ENCODE results near the gene LRRD1. TPM values are rescaled to one million over a fixed set of nuclear protein-coding genes. Genes with fewer than 3 reads are reported as not detected.
A peak's percentile ranks its signal among the peaks of the same experiment; 100 is the strongest.

The LRRD1 gene
- total and polyA plus RNA-seq, 10 of the 15 experiments (the other 5 are each of a cell fraction or from before 2014, with no cell fraction given): 0.04 to 0.06 TPM; not detected in 8

- TF ChIP-seq TCF3 (IDR thresholded peaks at IDR 0.05; ENCODE audit: borderline replicate concordance, insufficient read depth, low read depth, low read length): no peak
These were observed 83.6 kb downstream of the LRRD1 start (continued) for GRCh38 chr7:92095380-92095779.

Small RNA genes within 50 kb of the gene (microRNA-seq; reads per million reads assigned to microRNA genes)
- gene MIR1285-1: not detected

Small RNA genes within 50 kb of the gene (small RNA-seq; reads per million reads assigned to genes)
- 0.90 reads per million, percentile 28 among the genes with 10 or more reads in this experiment for gene MIR1285-1
- not detected for gene RF00019

Other genes starting within 250 kb of the LRRD1 start
- gene AKAP9, start 238.3 kb downstream of the LRRD1 start, total RNA-seq (2014; rRNA removed): 31.6 and 36.7 TPM in 2 replicates
- 62.8 TPM in 2 replicates for gene AKAP9, start 238.3 kb downstream of the LRRD1 start, total RNA-seq (2014; rRNA removed; fragmentation: Illumina TruSeq; extraction: Trizol)
- gene AKAP9, start 238.3 kb downstream of the LRRD1 start, total RNA-seq (2021): 27.8 and 28.6 TPM in 2 replicates
- gene AKAP9, start 238.3 kb downstream of the LRRD1 start, polyA plus RNA-seq (2011; rRNA removed): 30.6 and 52.0 TPM in 2 replicates
- gene AKAP9, start 238.3 kb downstream of the LRRD1 start, polyA plus RNA-seq (2014; fragmentation: Illumina TruSeq; extraction: Trizol): 31.6 and 44.3 TPM in 2 replicates
- 10 to 100 TPM; 21.1 to 42.8 TPM for gene AKAP9, start 238.3 kb downstream of the LRRD1 start, polyA plus RNA-seq (2014; fragmentation: Nextera tagmentation; extraction: Ambion mirVana)
- gene AKAP9, start 238.3 kb downstream of the LRRD1 start, polyA plus RNA-seq (2014; rRNA removed): 14.6 and 22.0 TPM in 2 replicates
- gene AKAP9, start 238.3 kb downstream of the LRRD1 start, polyA plus RNA-seq (2016; fragmentation: Nextera tagmentation; extraction: Ambion mirVana): 10 to 100 TPM; 41.3 to 46.8 TPM
- 91.9 and 119 TPM in 2 replicates for gene CYP51A1, start 44.7 kb downstream of the LRRD1 start, total RNA-seq (2014; rRNA removed)
- gene CYP51A1, start 44.7 kb downstream of the LRRD1 start, total RNA-seq (2014; rRNA removed; fragmentation: Illumina TruSeq; extraction: Trizol): 113 and 117 TPM in 2 replicates
- gene CYP51A1, start 44.7 kb downstream of the LRRD1 start, total RNA-seq (2021): 78.4 and 82.7 TPM in 2 replicates
- gene CYP51A1, start 44.7 kb downstream of the LRRD1 start, polyA plus RNA-seq (2011; rRNA removed): 21.5 and 31.5 TPM in 2 replicates
- gene CYP51A1, start 44.7 kb downstream of the LRRD1 start, polyA plus RNA-seq (2014; fragmentation: Illumina TruSeq; extraction: Trizol): 63.8 and 80.8 TPM in 2 replicates
- 10 to 100 TPM; 28.1 to 33.1 TPM for gene CYP51A1, start 44.7 kb downstream of the LRRD1 start, polyA plus RNA-seq (2014; fragmentation: Nextera tagmentation; extraction: Ambion mirVana)
- gene CYP51A1, start 44.7 kb downstream of the LRRD1 start, polyA plus RNA-seq (2014; rRNA removed): 38.6 and 47.3 TPM in 2 replicates
- gene CYP51A1, start 44.7 kb downstream of the LRRD1 start, polyA plus RNA-seq (2016; fragmentation: Nextera tagmentation; extraction: Ambion mirVana): 10 to 100 TPM; 59.9 to 74.8 TPM
- gene KRIT1, start 66.8 kb upstream of the LRRD1 start, total RNA-seq (2014; rRNA removed): 26.6 and 32.9 TPM in 2 replicates
- 41.8 and 42.9 TPM in 2 replicates for gene KRIT1, start 66.8 kb upstream of the LRRD1 start, total RNA-seq (2014; rRNA removed; fragmentation: Illumina TruSeq; extraction: Trizol)
- gene KRIT1, start 66.8 kb upstream of the LRRD1 start, total RNA-seq (2021): 23.1 and 23.5 TPM in 2 replicates
- gene KRIT1, start 66.8 kb upstream of the LRRD1 start, polyA plus RNA-seq (2011; rRNA removed): 60.1 and 76.2 TPM in 2 replicates
- gene KRIT1, start 66.8 kb upstream of the LRRD1 start, polyA plus RNA-seq (2014; fragmentation: Illumina TruSeq; extraction: Trizol): 54.8 and 62.5 TPM in 2 replicates
- gene KRIT1, start 66.8 kb upstream of the LRRD1 start, polyA plus RNA-seq (2014; fragmentation: Nextera tagmentation; extraction: Ambion mirVana): 10 to 100 TPM; 12.0 to 12.8 TPM
- 27.6 and 37.6 TPM in 2 replicates for gene KRIT1, start 66.8 kb upstream of the LRRD1 start, polyA plus RNA-seq (2014; rRNA removed)
- 10 to 100 TPM; 26.4 to 27.3 TPM for gene KRIT1, start 66.8 kb upstream of the LRRD1 start, polyA plus RNA-seq (2016; fragmentation: Nextera tagmentation; extraction: Ambion mirVana)
- gene ANKIB1, start 66.8 kb upstream of the LRRD1 start, total RNA-seq (2014; rRNA removed): 25.4 and 26.1 TPM in 2 replicates
- 24.8 and 24.9 TPM in 2 replicates for gene ANKIB1, start 66.8 kb upstream of the LRRD1 start, total RNA-seq (2014; rRNA removed; fragmentation: Illumina TruSeq; extraction: Trizol)
- gene ANKIB1, start 66.8 kb upstream of the LRRD1 start, total RNA-seq (2021): 33.8 and 36.0 TPM in 2 replicates
- 54.0 and 79.3 TPM in 2 replicates for gene ANKIB1, start 66.8 kb upstream of the LRRD1 start, polyA plus RNA-seq (2011; rRNA removed)
- gene ANKIB1, start 66.8 kb upstream of the LRRD1 start, polyA plus RNA-seq (2014; fragmentation: Illumina TruSeq; extraction: Trizol): 24.3 and 39.5 TPM in 2 replicates
- 10 to 100 TPM in 1 of 2 experiments, 1 to 10 TPM in 1; 9.7 to 14.6 TPM for gene ANKIB1, start 66.8 kb upstream of the LRRD1 start, polyA plus RNA-seq (2014; fragmentation: Nextera tagmentation; extraction: Ambion mirVana)
- 17.4 and 19.5 TPM in 2 replicates for gene ANKIB1, start 66.8 kb upstream of the LRRD1 start, polyA plus RNA-seq (2014; rRNA removed)
- 1 to 10 TPM; 9.0 to 9.6 TPM for gene ANKIB1, start 66.8 kb upstream of the LRRD1 start, polyA plus RNA-seq (2016; fragmentation: Nextera tagmentation; extraction: Ambion mirVana)

Measured in GM12878 (cell line).